SK-N-SH treated with all-trans-retinoic acid at 6 μM for 48 hours (cell line): Measurements from ENCODE around the gene SCARF2.

Experiments used
- ATAC-seq: fragments of 200-7000 bp; cut with Tn5 transposase; 3 replicates; pipeline ENCODE4 v1.9.1; 2020; ENCODE audit warnings: mild to moderate bottlenecking, moderate library complexity
- ARNTL ChIP-seq: fragments of 450-650 bp; formaldehyde crosslinking; IDR thresholded peaks from 2 replicates; pipeline ENCODE4 v1.5.0; 2020; ENCODE audit warnings: low read depth, mild to moderate bottlenecking, moderate library complexity, borderline replicate concordance
- BACH2 ChIP-seq: fragments of 250-450 bp; sonication (Bioruptor Pico); IDR thresholded peaks from 2 replicates; pipeline ENCODE4 v1.9.0; 2021; ENCODE audit warnings: mild to moderate bottlenecking, borderline replicate concordance
- CREB5 ChIP-seq: fragments of 250-450 bp; sonication (Bioruptor Pico); IDR thresholded peaks from 2 replicates; pipeline ENCODE4 v1.5.1; 2020; ENCODE audit warnings: low read depth, mild to moderate bottlenecking, moderate library complexity
- CSDC2 ChIP-seq: fragments of 250-450 bp; sonication (Bioruptor Pico); IDR thresholded peaks from 2 replicates; pipeline ENCODE4 v1.5.0; 2020; ENCODE audit warnings: mild to moderate bottlenecking, moderate library complexity
- CSRNP3 ChIP-seq: fragments of 250-450 bp; sonication (Bioruptor Pico); IDR thresholded peaks from 2 replicates; pipeline ENCODE4 v1.5.1; 2021; ENCODE audit warnings: mild to moderate bottlenecking, moderate library complexity
- ESRRG ChIP-seq: fragments of 250-450 bp; sonication (Bioruptor Pico); IDR thresholded peaks from 2 replicates; pipeline ENCODE4 v1.6.1; 2021; ENCODE audit warnings: mild to moderate bottlenecking
- GLIS3 ChIP-seq: fragments of 250-450 bp; sonication (Bioruptor Pico); IDR thresholded peaks from 2 replicates; pipeline ENCODE4 v1.5.0; 2020; ENCODE audit warnings: mild to moderate bottlenecking, moderate library complexity
- ISL1 ChIP-seq: fragments of 250-450 bp; sonication (Bioruptor Pico); IDR thresholded peaks from 2 replicates; pipeline ENCODE4 v2.1.2; 2022; ENCODE audit warnings: mild to moderate bottlenecking, moderate library complexity
- OSR1 ChIP-seq: fragments of 250-450 bp; sonication (Bioruptor Pico); IDR thresholded peaks from 2 replicates; pipeline ENCODE4 v1.8.0; 2022; ENCODE audit warnings: moderate library complexity, mild to moderate bottlenecking, inconsistent platforms
- PATZ1 ChIP-seq: fragments of 250-450 bp; sonication (Bioruptor Pico); IDR thresholded peaks from 2 replicates; pipeline ENCODE4 v1.8.0; 2020; ENCODE audit warnings: mild to moderate bottlenecking, moderate library complexity, borderline replicate concordance
- PPARA ChIP-seq: fragments of 250-450 bp; sonication (Bioruptor Pico); IDR thresholded peaks from 2 replicates; pipeline ENCODE4 v1.5.0; 2020; ENCODE audit warnings: mild to moderate bottlenecking, borderline replicate concordance
- RARB ChIP-seq: fragments of 250-450 bp; sonication (Bioruptor Pico); IDR thresholded peaks from 2 replicates; pipeline ENCODE4 v1.8.0; 2021; ENCODE audit warnings: mild to moderate bottlenecking, moderate library complexity
- SNAI2 ChIP-seq: fragments of 250-450 bp; sonication (Bioruptor Pico); IDR thresholded peaks from 2 replicates; pipeline ENCODE4 v1.5.0; 2020; ENCODE audit warnings: mild to moderate bottlenecking, moderate library complexity
- TCF4 ChIP-seq: fragments of 250-450 bp; sonication (Bioruptor Pico); IDR thresholded peaks from 2 replicates; pipeline ENCODE4 v1.8.0; 2021; ENCODE audit warnings: mild to moderate bottlenecking, moderate library complexity, borderline replicate concordance
- TOX ChIP-seq: fragments of 250-450 bp; sonication (Bioruptor Pico); IDR thresholded peaks from 2 replicates; pipeline ENCODE4 v1.8.0; 2021; ENCODE audit warnings: mild to moderate bottlenecking, moderate library complexity, borderline replicate concordance
- TSHZ2 ChIP-seq: fragments of 250-450 bp; sonication (Bioruptor Pico); IDR thresholded peaks from 2 replicates; pipeline ENCODE4 v1.5.0; 2020; ENCODE audit warnings: mild to moderate bottlenecking, moderate library complexity
- ZC3H10 ChIP-seq: fragments of 250-450 bp; sonication (Bioruptor Pico); IDR thresholded peaks from 2 replicates; pipeline ENCODE4 v1.5.1; 2021; ENCODE audit warnings: mild to moderate bottlenecking, moderate library complexity
- ZFP3 ChIP-seq: fragments of 250-450 bp; sonication (Bioruptor Pico); IDR thresholded peaks from 2 replicates; pipeline ENCODE4 v1.5.0; 2020; ENCODE audit warnings: mild to moderate bottlenecking, moderate library complexity
- ZFP30 ChIP-seq: fragments of 450-650 bp; formaldehyde crosslinking; IDR thresholded peaks from 2 replicates; pipeline ENCODE4 v1.5.0; 2022; ENCODE audit warnings: mild to moderate bottlenecking, moderate library complexity
- ZNF70 ChIP-seq: fragments of 450-650 bp; formaldehyde crosslinking; IDR thresholded peaks from 2 replicates; pipeline ENCODE4 v1.5.0; 2020; ENCODE audit warnings: mild to moderate bottlenecking, moderate library complexity
- ZNF8 ChIP-seq: fragments of 450-650 bp; formaldehyde crosslinking; IDR thresholded peaks from 2 replicates; pipeline ENCODE4 v1.5.0; 2020; ENCODE audit warnings: mild to moderate bottlenecking, moderate library complexity

Gene SCARF2

GRCh38 chr22:20391222-20391621, 46.4 kb downstream of the SCARF2 start:
- TF ChIP-seq ARNTL (CRISPR knock-in tag) (no peak), ZFP3 (CRISPR knock-in tag) (no peak), TSHZ2 (no peak)
- no peak for ATAC-seq

GRCh38 chr22:20390394-20390907, 47.2 kb downstream of the SCARF2 start:
- ATAC-seq, result no peak
- no peak for TF ChIP-seq ZFP3 (CRISPR knock-in tag)
- TF ChIP-seq OSR1, result no peak
- no peak for TF ChIP-seq TOX (CRISPR knock-in tag)
- TF ChIP-seq CREB5 (CRISPR knock-in tag), result no peak
- no peak for TF ChIP-seq RARB (CRISPR knock-in tag)
- TF ChIP-seq TCF4 (CRISPR knock-in tag), result no peak
- no peak for TF ChIP-seq ZNF70 (CRISPR knock-in tag)
- no peak for TF ChIP-seq BACH2 (CRISPR knock-in tag)
- TF ChIP-seq CSDC2 (CRISPR knock-in tag), result no peak
- TF ChIP-seq CSRNP3 (CRISPR knock-in tag), result no peak
- TF ChIP-seq SNAI2 (CRISPR knock-in tag), result no peak
- no peak for TF ChIP-seq TSHZ2
- TF ChIP-seq GLIS3, result no peak

- no peak for ATAC-seq
- no peak for TF ChIP-seq CSRNP3 (CRISPR knock-in tag)
- TF ChIP-seq CREB5 (CRISPR knock-in tag), result no peak
- TF ChIP-seq ZFP3 (CRISPR knock-in tag), result no peak
- no peak for TF ChIP-seq OSR1
- no peak for TF ChIP-seq TCF4 (CRISPR knock-in tag)
- TF ChIP-seq RARB (CRISPR knock-in tag), result no peak
- TF ChIP-seq ISL1 (CRISPR knock-in tag), result no peak
- no peak for TF ChIP-seq TOX (CRISPR knock-in tag)
- TF ChIP-seq ZC3H10 (CRISPR knock-in tag), result no peak
- TF ChIP-seq CSDC2 (CRISPR knock-in tag), result no peak
- TF ChIP-seq PATZ1 (CRISPR knock-in tag), result no peak
- no peak for TF ChIP-seq ZNF8 (CRISPR knock-in tag)
- TF ChIP-seq GLIS3, result no peak
- TF ChIP-seq SNAI2 (CRISPR knock-in tag), result no peak
- TF ChIP-seq ZNF70 (CRISPR knock-in tag), result no peak
- no peak for TF ChIP-seq PPARA (CRISPR knock-in tag)
- TF ChIP-seq ARNTL (CRISPR knock-in tag), result no peak
- TF ChIP-seq ZFP30 (CRISPR knock-in tag), result no peak
- TF ChIP-seq BACH2 (CRISPR knock-in tag), result no peak
- no peak for TF ChIP-seq ESRRG
Measured at GRCh38 chr22:20389288-20389687, 48.3 kb downstream of the SCARF2 start.
